ENCODE data around the gene STARD13.

STARD13 gene

DNA sequence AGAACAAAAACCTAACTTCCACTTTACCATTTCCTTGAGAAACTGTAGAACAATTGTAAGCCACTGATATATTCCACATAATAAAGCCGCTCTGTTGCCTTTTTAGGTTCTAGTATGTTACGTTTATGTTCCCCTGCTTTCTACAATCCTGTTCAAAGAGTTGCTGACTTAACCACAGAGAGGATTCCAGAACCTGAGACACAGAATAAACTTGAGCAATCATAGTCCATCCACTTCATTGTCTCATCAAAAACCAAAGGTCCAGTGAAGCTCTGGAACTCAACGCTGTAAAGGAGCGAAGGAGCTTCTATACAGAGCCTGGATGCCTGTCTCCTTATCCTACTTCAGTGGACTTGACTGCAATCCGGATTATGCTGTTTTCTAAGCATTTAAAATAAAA, 4.6 kb downstream of the STARD13 start:
- H3K4me3 ChIP-seq (replicated peaks; ENCODE audit: insufficient read depth, low read length): no peak overlapping the region

GRCh38 chr13:33280279-33280905, 5.2 kb downstream of the STARD13 start:
- TF ChIP-seq POLR2AphosphoS5 (IDR thresholded peaks at IDR 0.05; ENCODE audit: low read depth) (no peak), GABPA (IDR thresholded peaks at IDR 0.05; ENCODE audit: low read depth) (no peak), REST (IDR thresholded peaks at IDR 0.05; ENCODE audit: insufficient replicate concordance, low read depth) (no peak), SPI1 (IDR thresholded peaks at IDR 0.05; ENCODE audit: borderline replicate concordance, low read depth) (no peak), CTCF (IDR thresholded peaks at IDR 0.05; ENCODE audit: insufficient read depth, low read length) (no peak)
- no peak for DNase-seq (ENCODE audit: low read depth in 1 of 2, low spot score in 1 of 2)
- H3K27ac ChIP-seq (replicated peaks): no peak overlapping the region
- H3K27me3 ChIP-seq (ENCODE audit: insufficient read depth, poor library complexity, severe bottlenecking): no peaks in the 10 kb centered on the region
- H3K4me3 ChIP-seq (replicated peaks; ENCODE audit: insufficient read depth, low read length): no peak overlapping the region

More for the DNA sequence above, 4.6 kb downstream of the STARD13 start:
- TF ChIP-seq REST (IDR thresholded peaks at IDR 0.05; ENCODE audit: insufficient replicate concordance, low read depth) (no peak), POLR2AphosphoS5 (IDR thresholded peaks at IDR 0.05; ENCODE audit: low read depth) (no peak)
- Histone ChIP-seq H3K27me3 (ENCODE audit: insufficient read depth, poor library complexity, severe bottlenecking) (no peaks in the 10 kb centered on the region), H3K27ac (replicated peaks) (no peak overlapping the region)
- DNase-seq (ENCODE audit: low read depth in 1 of 2, low spot score in 1 of 2): no peak

- Histone ChIP-seq H3K27ac (replicated peaks) (no peak overlapping the region), H3K4me3 (replicated peaks; ENCODE audit: insufficient read depth, low read length) (no peak overlapping the region), H3K27me3 (ENCODE audit: insufficient read depth, poor library complexity, severe bottlenecking) (no peaks in the 10 kb centered on the region)
- DNase-seq (ENCODE audit: low read depth in 1 of 2, low spot score in 1 of 2): no peak
- TF ChIP-seq POLR2AphosphoS5 (IDR thresholded peaks at IDR 0.05; ENCODE audit: low read depth) (no peak), CTCF (IDR thresholded peaks at IDR 0.05; ENCODE audit: insufficient read depth, low read length) (no peak), GABPA (IDR thresholded peaks at IDR 0.05; ENCODE audit: low read depth) (no peak), SPI1 (IDR thresholded peaks at IDR 0.05; ENCODE audit: borderline replicate concordance, low read depth) (no peak), REST (IDR thresholded peaks at IDR 0.05; ENCODE audit: insufficient replicate concordance, low read depth) (no peak)
Observed at GRCh38 chr13:33279414-33280278, 5.9 kb downstream of the STARD13 start.
